Prostate gland (tissue), 2 donors: ENCODE measurements around the gene NUP160.

Experiments used
- POLR2A ChIP-seq: fragments of 450-650 bp; IDR thresholded peaks from one replicate; pipeline ENCODE4 v1.6.1; 2016; ENCODE audit warnings: antibody characterized with exemption, mild to moderate bottlenecking
- TF ChIP-seq, protein P1 (sequence below), 4 experiments: fragments of 200-600 bp in 2 of 4; fragments of 450-650 bp in 2 of 4; sonication (generic) in 2 of 4; IDR thresholded peaks; 1 replicate in 3 of 4; 2 replicates in 1 of 4; pipeline ENCODE4 v1.5.1; 2016 to 2019; ENCODE audit warnings: antibody characterized with exemption in 4 of 4, mild to moderate bottlenecking in 2 of 4, moderate library complexity in 2 of 4

DNA sequence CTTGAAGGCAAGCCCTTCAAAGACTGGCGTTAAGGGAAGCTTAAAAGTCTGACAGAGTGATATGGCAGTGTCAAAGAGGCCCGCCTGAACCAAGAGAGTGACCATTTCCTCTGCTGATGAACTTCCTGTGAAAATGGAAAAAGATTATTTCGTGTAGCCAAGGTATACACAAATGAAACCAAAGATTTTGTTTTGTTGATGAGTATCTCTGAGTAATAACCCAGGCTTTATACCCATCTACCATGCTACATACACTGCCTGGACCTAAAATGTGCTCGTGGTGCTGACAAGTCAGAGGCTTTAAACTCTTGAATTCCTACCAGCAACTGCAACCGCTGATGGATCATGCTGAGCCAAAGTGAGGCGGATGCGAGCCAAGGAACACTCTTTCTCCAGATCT, 60.0 kb downstream of the NUP160 start:
- TF ChIP-seq, protein P1, sequence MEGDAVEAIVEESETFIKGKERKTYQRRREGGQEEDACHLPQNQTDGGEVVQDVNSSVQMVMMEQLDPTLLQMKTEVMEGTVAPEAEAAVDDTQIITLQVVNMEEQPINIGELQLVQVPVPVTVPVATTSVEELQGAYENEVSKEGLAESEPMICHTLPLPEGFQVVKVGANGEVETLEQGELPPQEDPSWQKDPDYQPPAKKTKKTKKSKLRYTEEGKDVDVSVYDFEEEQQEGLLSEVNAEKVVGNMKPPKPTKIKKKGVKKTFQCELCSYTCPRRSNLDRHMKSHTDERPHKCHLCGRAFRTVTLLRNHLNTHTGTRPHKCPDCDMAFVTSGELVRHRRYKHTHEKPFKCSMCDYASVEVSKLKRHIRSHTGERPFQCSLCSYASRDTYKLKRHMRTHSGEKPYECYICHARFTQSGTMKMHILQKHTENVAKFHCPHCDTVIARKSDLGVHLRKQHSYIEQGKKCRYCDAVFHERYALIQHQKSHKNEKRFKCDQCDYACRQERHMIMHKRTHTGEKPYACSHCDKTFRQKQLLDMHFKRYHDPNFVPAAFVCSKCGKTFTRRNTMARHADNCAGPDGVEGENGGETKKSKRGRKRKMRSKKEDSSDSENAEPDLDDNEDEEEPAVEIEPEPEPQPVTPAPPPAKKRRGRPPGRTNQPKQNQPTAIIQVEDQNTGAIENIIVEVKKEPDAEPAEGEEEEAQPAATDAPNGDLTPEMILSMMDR (IDR thresholded peaks at IDR 0.05), result no peak
- no peak for TF ChIP-seq POLR2A
